ENCODE measurements around the gene GSS. TPM values are rescaled to one million over a fixed set of nuclear protein-coding genes. Genes with fewer than 3 reads are reported as not detected.
A peak's percentile ranks its signal among the peaks of the same experiment; 100 is the strongest.

GSS gene
- total and polyA plus RNA-seq, 2 of the 8 experiments (the other 6 are each of a cell fraction or from before 2014, with no cell fraction given), result 34.6 to 43.2 TPM

GRCh38 chr20:34954904-34955230 lies 739 bp downstream of the GSS start:
- TF ChIP-seq MAX (IDR thresholded peaks at IDR 0.05) (peak; percentile 60; the same call in 1 of the 2 replicates), USF2 (IDR thresholded peaks at IDR 0.05; ENCODE audit: low read length) (0 out of 2 replicates have a peak, but pooled peaks have one; percentile 25), BRCA1 (IDR thresholded peaks at IDR 0.05; ENCODE audit: low read depth, low read length) (no peak)
- POLR2A ChIA-PET (ENCODE audit: partially characterized antibody), result interaction anchor here (0.7 to 2.0 kb wide), 11 partner anchors 8 to 329 kb away, joined by 3 to 8 read pairs (median 3); partner anchors contain the start of genes ACSS2 and GGT7
- H3K23me2 ChIP-seq (ENCODE audit: low read depth, low read length), result peaks cover 4% of the 10 kb centered on the region; the same call in 1 of the 2 replicates

More at GRCh38 chr20:34954904-34955230, 739 bp downstream of the GSS start:
- DNase-seq (ENCODE audit: low read depth in 1 of 2, low spot score in 2 of 2), result no peak
- Histone ChIP-seq H2BK5ac (ENCODE audit: low read depth, low read length) (0 out of 2 replicates have a peak overlapping the region, but pooled peaks have one; percentile 40), H4K91ac (replicated peaks; ENCODE audit: insufficient read length, low read length) (no peak overlapping the region), H3K4ac (replicated peaks; ENCODE audit: insufficient read length, low read depth, low read length) (no peak overlapping the region), H3K27me3 (replicated peaks in 1 of 4; ENCODE audit: control insufficient read depth in 3 of 4, extremely low read depth in 1 of 4, insufficient read depth in 3 of 4, low read length in 3 of 4) (peaks cover 0 to 5% (median 1%) of the 10 kb centered on the region in 4 experiments; a peak in 3 of 7 replicates), H2BK20ac (ENCODE audit: low read length) (no peak overlapping the region), H3K79me2 (ENCODE audit: control insufficient read depth in 1 of 2, insufficient read depth in 2 of 2, low read length in 2 of 2) (no peaks in the 10 kb centered on the region), H4K20me1 (replicated peaks in 1 of 2; ENCODE audit: control insufficient read depth in 1 of 2, insufficient read depth in 2 of 2, low read length in 2 of 2) (peaks cover 0 to 1% of the 10 kb centered on the region in 2 experiments), H3K4me1 (replicated peaks in 1 of 4; ENCODE audit: control insufficient read depth in 3 of 4, insufficient read depth in 4 of 4, low read length in 3 of 4) (peaks cover 0 to 12% (median under 1%) of the 10 kb centered on the region in 4 experiments; a peak in 3 of 7 replicates), H3K79me1 (ENCODE audit: low read depth, low read length) (no peaks in the 10 kb centered on the region), H2BK120ac (replicated peaks; ENCODE audit: low read depth, low read length) (no peak overlapping the region), H3K27ac (ENCODE audit: low read depth, low read length) (no peak overlapping the region), H4K5ac (ENCODE audit: insufficient read length, low read depth, low read length) (no peak overlapping the region), H3K4me3 (ENCODE audit: extremely low read depth in 1 of 4, insufficient read depth in 2 of 4, low read depth in 3 of 4, low read length in 4 of 4) (peak overlapping the region; percentile 64 to 91 (median 74)), H3K18ac (ENCODE audit: extremely low read depth, low read length) (no peak overlapping the region), H2AFZ (ENCODE audit: low read length) (no peak overlapping the region), H3K14ac (ENCODE audit: insufficient read length) (no peak overlapping the region), H3K23ac (ENCODE audit: insufficient read length) (no peak overlapping the region), H2BK15ac (ENCODE audit: low read length) (no peak overlapping the region), H3K56ac (replicated peaks; ENCODE audit: insufficient read length, low read depth, low read length) (no peak overlapping the region), H2AK5ac (ENCODE audit: low read depth, low read length) (no peak overlapping the region), H4K8ac (ENCODE audit: extremely low read depth, insufficient read depth, low read length) (no peak overlapping the region), H3K4me2 (ENCODE audit: insufficient read depth in 1 of 2, low read depth in 2 of 2, low read length in 2 of 2) (peak overlapping the region; percentile 77 to 78), H3K36me3 (ENCODE audit: control insufficient read depth in 2 of 4, insufficient read depth in 4 of 4, low read length in 3 of 4) (peaks cover 0 to 4% (median 1%) of the 10 kb centered on the region in 4 experiments; a peak in 1 of 8 replicates), H3K9me3 (ENCODE audit: insufficient read depth in 2 of 2, low read depth in 1 of 2, low read length in 1 of 2) (no peaks in the 10 kb centered on the region), H3K9ac (replicated peaks in 1 of 4; ENCODE audit: extremely low read depth in 1 of 4, low read depth in 3 of 4, low read length in 3 of 4) (peak overlapping the region in 3 of 4 experiments; percentile 49 to 77 (median 69); a peak in 4 of 7 replicates), H2BK12ac (ENCODE audit: low read depth, low read length) (0 out of 2 replicates have a peak overlapping the region, but pooled peaks have one; percentile 72)
- no peak for FAIRE-seq
- CTCF ChIA-PET (ENCODE audit: partially characterized antibody), result interaction anchor here (3.3 kb wide), 1 partner anchor 80 kb away, joined by 48 read pairs; the partner anchor contains the start of genes ACSS2 and GGT7
- 35% methylated on average over 13 of the region's 13 CpGs; no CpG with 5 or more reads in 1 of the 2 experiments for WGBS, 2 experiments (ENCODE audit: extremely low coverage in 1 of 2, insufficient coverage in 1 of 2, insufficient read length in 1 of 2, insufficient replicate concordance in 2 of 2, low coverage in 1 of 2, low lambda C conversion rate in 2 of 2, missing lambda C conversion rate in 1 of 2)

All from H1 (cell line).